Frontal cortex (tissue), 4 donors: ENCODE measurements around the gene THPO. TPM values are rescaled to one million over a fixed set of nuclear protein-coding genes. Genes with fewer than 3 reads are reported as not detected.
A peak's percentile ranks its signal among the peaks of the same experiment; 100 is the strongest.

ENCODE experiments used
- DNase-seq, 2 donors: peaks; one replicate each; pipeline ENCODE4 v3.0.0; 2012; ENCODE audit warnings: low spot score in 2 of 2
- FAIRE-seq: peaks from 2 replicates; lab custom pipeline; 2012; peaks lifted over from hg19 to GRCh38; lab: Jason Lieb, UNC
- small RNA-seq: library from RNA; depleted of rRNA; stranded (forward); fragments of <200 nt; gene quantifications from one replicate; pipeline ENCODE3, GENCODE V24; 2014
- total RNA-seq: library from RNA; depleted of rRNA; stranded (reverse); fragments of >200 nt; gene quantifications from one replicate; pipeline ENCODE4 v1.2.3, GENCODE V29; 2014
- donor health status: control.
- donor health status: control.
- donor health status: control.

THPO gene
- total RNA-seq, 1 donor from 2014 or later: 0.41 TPM

DNA sequence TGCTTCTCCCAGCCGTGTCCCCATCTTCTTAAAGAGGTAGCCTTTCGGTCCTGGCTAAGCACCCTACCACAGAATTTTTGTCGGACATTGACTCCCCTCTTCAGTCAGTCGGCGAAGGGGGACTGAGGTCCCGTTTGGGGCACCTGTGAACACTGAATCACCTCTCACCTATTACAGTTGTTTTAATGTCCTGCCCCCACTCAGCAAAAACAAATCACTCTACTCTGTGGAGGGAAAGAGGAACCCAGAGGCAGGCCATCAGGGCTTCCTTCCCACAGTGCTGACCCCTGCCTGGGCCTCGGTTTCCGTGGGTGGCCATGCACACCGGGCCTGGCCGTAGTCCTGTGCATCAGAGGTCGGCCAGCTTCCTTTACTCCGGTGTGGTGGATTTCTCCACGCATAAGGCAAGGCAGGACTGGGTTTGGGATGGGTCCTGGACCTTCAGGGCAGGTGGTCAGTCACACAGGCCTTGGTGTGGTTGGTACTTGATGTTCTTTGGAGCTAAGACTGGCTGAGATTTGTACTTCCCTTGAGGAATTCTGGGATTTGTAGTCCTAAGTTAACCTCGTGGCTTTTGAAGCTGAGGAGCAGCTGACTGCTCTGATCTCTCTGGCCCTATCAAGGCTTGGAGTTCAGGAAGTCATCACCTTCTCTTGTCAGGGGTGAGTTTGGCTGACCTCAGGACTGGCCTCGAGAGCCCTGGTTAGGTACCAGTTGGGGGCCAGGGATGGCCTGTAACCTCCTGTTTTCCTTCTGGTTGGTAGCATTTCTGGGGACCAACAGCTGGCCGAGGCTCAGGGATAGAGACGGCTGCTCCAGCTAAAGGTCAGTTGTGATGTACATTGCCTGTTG lies 41.2 kb downstream of the THPO start:
- DNase-seq (peak; percentile 61 to 79), FAIRE-seq (no peak)

DNA sequence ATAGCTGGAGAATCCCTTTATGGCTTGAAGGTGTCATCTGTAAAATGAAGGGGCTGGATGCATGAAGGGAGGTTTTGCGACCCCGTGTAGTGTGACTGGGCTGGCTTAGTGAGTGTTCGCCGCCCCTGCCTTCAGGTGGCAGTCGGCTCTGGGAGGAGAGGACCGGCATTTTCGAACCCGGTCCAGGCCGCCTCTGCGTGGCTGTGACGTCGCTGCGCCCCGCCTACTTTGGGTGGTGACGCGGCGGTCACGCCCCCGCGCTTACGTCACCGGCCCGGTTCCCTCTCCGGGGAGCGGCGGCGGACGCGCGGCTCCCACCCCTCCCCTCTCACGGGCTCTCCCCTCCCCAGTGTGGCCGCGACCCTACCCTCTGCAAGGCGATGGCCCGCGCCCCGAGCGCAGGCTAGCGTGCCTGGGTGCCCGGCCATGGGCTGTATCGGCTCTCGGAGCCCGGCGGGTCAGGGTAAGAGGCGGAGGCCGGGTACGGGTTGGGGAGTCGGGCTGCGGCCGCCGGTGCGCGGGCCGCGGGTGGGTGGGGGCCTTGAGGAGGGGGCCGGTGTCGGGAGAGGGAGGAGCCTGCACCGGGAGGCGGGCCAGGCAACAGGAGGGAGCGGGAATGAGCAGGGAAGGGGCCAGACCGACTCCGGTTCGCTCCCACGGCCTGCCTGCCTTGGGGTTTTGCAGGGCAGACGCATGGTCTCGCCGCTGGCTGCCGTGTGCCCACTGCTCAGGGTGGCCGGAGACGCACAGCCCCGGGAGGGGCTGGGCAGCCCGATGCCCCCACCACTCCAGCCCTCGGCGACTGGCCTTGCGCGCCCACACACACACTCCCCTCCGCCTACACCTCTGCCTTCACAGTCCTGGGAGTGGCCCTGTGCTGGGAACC lies 42.1 kb downstream of the THPO start:
- peak; percentile 91 to 94 for DNase-seq
- no peak for FAIRE-seq

DNA sequence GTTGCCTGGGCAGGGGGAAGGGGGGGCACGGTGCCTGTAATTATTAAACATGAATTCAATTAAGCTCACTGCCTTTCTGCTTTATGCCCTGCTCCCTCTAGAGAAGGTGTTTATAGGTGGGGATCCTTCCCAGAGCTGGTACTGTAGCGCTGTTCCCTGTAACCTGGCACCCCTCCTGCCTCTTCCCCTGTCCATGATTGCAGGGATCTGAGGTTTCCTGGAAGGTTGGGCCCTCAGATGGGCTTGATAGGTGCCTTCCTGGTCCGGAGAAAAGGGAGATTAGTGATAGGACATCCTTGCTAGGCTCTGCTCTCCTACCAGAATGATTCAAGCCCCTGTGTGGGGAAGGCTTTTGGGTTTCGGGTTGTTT lies 42.7 kb downstream of the THPO start:
- DNase-seq: no peak
- no peak for FAIRE-seq

- FAIRE-seq: no peak
Measured at GRCh38 chr3:184334470-184335158, 43.4 kb downstream of the THPO start.

DNA sequence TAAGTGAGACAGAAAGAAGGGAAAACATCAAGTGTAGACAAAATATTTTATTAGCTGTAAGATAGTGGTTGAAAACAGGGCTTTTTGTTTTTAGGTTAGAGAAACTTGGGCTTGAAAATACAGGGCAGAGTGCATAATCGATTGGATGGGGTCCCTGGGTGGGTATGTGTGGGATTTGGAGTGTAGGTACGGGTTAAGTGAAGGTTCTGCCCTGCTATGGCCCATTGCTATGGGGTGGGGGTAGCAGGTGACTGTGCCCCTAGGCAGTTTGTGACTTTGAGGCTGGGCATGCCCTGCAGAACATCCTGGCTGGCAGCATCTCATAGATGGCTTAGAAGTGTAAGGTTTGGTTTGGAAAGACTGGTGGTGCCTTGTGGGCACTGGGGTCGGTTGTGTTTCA lies 44.3 kb downstream of the THPO start:
- FAIRE-seq: no peak
- DNase-seq: no peak

More at GRCh38 chr3:184334470-184335158, 43.4 kb downstream of the THPO start:
- no peak for DNase-seq

DNA sequence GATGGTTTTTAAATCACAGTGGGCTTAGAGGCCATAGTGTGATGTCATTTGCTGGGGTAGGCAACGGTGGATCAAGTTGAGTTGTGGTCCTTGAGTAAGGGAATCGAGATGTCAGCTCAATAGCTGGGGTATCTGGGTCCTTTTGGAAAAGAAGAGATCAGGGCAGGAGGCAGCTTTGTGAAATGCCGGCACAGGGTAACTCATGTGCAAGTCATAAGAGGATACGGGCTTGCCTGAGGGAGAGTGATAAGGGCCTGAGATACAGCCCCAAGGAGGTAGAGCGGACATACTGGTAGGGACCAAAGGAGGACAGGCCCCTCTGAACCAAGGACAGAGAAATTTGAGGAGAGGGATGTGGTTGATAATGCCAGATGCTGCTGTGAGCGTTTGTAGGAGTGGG lies 44.8 kb downstream of the THPO start:
- no peak for FAIRE-seq

GRCh38 chr3:184332370-184333090 lies 45.5 kb downstream of the THPO start:
- no peak for FAIRE-seq
- no peak for DNase-seq

More for the DNA sequence above, 44.8 kb downstream of the THPO start:
- no peak for DNase-seq

DNA sequence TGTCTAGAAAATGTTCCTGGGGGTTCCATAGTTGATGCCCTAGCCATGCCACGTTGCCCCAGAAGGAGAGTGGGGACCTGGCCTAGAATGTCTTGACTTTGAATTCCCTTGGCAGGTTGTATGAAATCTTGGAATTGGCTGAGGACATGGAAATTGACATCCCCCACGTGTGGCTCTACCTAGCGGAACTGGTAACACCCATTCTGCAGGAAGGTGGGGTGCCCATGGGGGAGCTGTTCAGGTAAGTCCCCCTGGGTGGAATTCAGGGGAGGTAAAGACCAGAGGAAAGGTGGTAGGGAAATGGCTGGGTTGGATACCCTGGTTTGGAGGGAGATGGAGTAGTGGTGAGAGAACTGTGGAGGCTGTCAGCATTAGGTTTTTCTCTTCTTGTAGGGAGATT lies 49.5 kb downstream of the THPO start:
- DNase-seq (no peak), FAIRE-seq (no peak)

- DNase-seq: no peak
- FAIRE-seq: no peak
Measured at GRCh38 chr3:184327171-184327570, 50.8 kb downstream of the THPO start.

GRCh38 chr3:184325715-184326369 lies 52.2 kb downstream of the THPO start:
- FAIRE-seq (no peak), DNase-seq (peak in 1 of 2 donors; percentile 4)

- DNase-seq (peak in 1 of 2 donors; percentile 2), FAIRE-seq (no peak)
Measured at GRCh38 chr3:184325269-184325668, 52.7 kb downstream of the THPO start.

- no peak for FAIRE-seq
Measured at GRCh38 chr3:184323696-184324095, 54.3 kb downstream of the THPO start.

DNA sequence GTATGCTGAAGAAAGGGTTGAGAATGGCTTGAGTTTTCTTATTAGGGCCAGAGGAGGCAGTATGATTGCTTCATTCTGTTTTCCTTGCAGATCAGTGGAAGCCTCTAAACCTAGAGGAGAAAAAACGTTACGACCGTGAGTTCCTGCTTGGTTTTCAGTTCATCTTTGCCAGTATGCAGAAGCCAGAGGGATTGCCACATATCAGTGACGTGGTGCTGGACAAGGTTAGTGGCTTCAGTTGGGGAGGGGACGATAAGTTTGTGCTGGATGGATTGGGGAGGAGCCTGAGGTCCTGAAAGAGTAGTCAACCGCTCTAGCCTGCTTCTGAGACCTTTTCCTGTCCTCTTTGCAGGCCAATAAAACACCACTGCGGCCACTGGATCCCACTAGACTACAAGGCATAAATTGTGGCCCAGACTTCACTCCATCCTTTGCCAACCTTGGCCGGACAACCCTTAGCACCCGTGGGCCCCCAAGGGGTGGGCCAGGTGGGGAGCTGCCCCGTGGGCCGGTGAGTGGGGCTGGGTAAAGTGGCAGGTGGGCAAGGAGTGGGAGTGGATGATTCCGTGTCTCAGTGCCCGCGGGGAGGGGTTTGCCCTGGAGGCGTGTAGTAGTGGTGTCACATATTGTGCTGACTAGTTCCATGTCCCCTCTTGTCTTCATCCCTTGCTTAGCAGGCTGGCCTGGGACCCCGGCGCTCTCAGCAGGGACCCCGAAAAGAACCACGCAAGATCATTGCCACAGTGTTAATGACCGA lies 55.1 kb downstream of the THPO start:
- DNase-seq: peak; percentile 3 to 7
- FAIRE-seq: no peak

More at GRCh38 chr3:184323696-184324095, 54.3 kb downstream of the THPO start:
- peak in 1 of 2 donors; percentile 1 for DNase-seq

Small RNA genes lying within 50 kb of the gene (small RNA-seq; reads per million reads assigned to genes)
- gene SNORD66: 451 reads per million, percentile 99 among the genes with 10 or more reads in this experiment

Other genes starting within 250 kb of the THPO start
- 42.8 TPM for gene EIF2B5, start 242.8 kb downstream of the THPO start, total RNA-seq
- gene DVL3, start 222.8 kb downstream of the THPO start, total RNA-seq: 34.6 TPM
- gene AP2M1, start 203.4 kb downstream of the THPO start, total RNA-seq: 344 TPM
- 47.3 TPM for gene ABCF3, start 192.0 kb downstream of the THPO start, total RNA-seq
- gene VWA5B2, start 148.6 kb downstream of the THPO start, total RNA-seq: 0.41 TPM
- gene ALG3, start 129.2 kb downstream of the THPO start, total RNA-seq: 11.0 TPM
- gene EEF1AKMT4, start 128.5 kb downstream of the THPO start, total RNA-seq: 0.82 TPM
- gene CAMK2N2, start 116.7 kb downstream of the THPO start, total RNA-seq: 4.5 TPM
- gene ECE2, start 102.2 kb downstream of the THPO start, total RNA-seq: 3.7 TPM
- 263 TPM for gene PSMD2, start 79.0 kb downstream of the THPO start, total RNA-seq
- 88.0 TPM for gene EIF4G1, start 63.6 kb downstream of the THPO start, total RNA-seq
- 60.7 TPM for gene FAM131A, start 40.6 kb downstream of the THPO start, total RNA-seq
- 7.3 TPM for gene CLCN2, start 16.6 kb downstream of the THPO start, total RNA-seq
- 33.8 TPM for gene POLR2H, start 16.5 kb downstream of the THPO start, total RNA-seq
- gene CHRD, start 1.8 kb upstream of the THPO start, total RNA-seq: 2.0 TPM
- 5.7 TPM for gene EPHB3, start 183.6 kb upstream of the THPO start, total RNA-seq